HL-60/S4 treated with phorbol 12-myristate 13-acetate at 8.2 ng/mL for 4 days and 3 days (cell line): Measurements from ENCODE around the gene ELOVL6.
"Not testable (repeated sequence)": the region's sequence is repeated elsewhere in the genome, so short reads cannot be mapped to it uniquely, and the experiment has no call there.

Source experiments
- in situ Hi-C: fragments of 300-500 bp; cut with MboI; formaldehyde crosslinking; loops from 2 replicates; pipeline ENCODE4 v1.15.0; 2022; ENCODE audit warnings: low sequenced_read_pairs

Gene ELOVL6

DNA sequence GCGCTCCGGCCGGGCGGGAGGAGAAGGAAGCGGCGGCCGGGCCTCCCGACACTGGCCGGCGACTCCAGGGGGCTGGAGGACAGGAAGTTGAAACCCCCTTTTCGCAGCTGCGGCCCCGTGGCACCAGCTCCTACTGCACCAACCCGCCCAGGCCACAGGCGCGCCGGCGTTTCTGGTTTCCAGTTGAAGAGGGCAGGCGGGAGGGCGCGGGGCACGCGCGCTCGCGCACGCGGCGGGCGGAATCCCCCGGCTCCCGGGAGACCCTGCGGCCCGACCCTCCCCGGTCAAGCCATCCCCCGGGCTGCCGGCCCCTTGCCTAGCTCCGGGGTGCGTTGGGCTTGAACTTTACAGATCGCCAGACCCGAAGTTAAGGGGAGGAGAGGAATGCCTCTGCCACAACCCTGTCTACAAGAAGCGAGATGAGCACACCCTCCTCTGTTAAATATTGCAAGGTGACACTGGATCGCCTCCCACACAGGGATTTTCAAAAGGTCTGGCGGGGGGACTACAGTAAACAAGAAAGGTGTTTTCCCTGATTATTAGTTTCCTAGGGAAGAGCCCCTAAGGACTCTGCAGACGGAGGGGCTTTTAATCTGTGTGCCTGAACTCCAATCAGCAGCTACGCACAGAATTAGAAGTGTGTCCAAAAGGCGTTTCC is 1.4 kb downstream of the ELOVL6 start:
- in situ Hi-C loops = no loop called here

DNA sequence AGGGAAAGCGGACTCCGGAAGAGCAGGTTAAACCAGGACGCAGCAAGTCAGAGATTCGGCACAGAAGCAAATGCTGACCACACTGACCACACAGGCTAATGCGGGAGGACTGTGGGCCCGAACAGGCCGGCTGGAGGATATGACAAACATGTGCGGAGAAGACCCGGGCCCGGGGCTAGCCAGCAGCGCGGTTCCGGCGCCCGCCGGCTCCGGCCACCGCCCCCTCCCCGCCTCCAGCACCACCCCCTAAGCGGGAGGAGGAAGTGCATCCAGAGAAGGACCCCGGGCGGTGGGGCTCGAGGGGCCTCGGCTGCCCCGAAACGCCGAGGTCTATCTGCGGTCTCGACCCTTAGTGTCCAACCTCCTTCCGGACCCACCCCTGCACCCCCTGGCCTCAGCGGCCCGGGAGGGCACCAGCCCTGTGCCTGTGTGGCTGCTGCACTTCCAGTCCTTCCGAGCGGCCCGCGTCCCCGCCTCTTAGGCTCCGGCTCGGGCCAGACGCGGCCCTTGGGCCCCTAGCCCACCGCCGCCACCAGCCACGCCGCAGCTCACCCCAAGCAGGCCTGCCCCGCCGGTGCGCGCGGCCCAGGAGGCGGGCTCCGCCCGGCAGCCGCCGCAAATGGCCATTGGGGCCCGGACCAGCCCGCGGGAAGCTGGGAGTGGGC is 2.1 kb downstream of the ELOVL6 start:
- in situ Hi-C loops = no loop called here

DNA sequence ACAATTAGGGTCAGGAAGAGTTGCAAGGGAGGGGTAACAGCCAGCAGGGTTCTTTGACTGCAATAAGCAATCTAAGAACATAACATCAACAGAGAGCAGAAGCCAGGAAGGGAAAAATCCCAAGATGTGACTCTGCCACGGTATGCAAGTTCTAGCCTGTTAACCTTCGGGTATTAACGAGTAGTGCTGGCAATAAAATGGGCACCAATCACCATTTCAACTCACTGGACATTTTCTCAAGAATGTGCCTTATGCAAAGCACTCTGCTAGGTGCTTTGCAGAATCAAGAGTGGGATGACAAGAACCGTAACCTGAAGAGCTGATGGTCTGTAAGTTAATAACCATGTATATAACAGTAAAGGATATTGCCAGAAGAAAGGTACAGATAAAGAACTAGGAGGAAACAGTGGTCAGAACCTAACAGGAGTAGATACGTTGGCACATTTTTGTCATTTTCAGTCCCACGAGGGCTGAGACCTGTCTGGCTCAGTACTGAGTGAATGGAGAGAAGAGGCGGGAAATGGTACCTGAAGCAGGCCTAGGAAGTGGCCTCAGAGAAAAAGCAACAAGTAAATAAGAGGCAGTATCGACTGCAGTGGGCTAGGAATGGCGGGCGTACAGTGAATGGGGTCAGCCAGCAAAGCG is 2.7 kb downstream of the ELOVL6 start:
- in situ Hi-C loops = no loop called here

DNA sequence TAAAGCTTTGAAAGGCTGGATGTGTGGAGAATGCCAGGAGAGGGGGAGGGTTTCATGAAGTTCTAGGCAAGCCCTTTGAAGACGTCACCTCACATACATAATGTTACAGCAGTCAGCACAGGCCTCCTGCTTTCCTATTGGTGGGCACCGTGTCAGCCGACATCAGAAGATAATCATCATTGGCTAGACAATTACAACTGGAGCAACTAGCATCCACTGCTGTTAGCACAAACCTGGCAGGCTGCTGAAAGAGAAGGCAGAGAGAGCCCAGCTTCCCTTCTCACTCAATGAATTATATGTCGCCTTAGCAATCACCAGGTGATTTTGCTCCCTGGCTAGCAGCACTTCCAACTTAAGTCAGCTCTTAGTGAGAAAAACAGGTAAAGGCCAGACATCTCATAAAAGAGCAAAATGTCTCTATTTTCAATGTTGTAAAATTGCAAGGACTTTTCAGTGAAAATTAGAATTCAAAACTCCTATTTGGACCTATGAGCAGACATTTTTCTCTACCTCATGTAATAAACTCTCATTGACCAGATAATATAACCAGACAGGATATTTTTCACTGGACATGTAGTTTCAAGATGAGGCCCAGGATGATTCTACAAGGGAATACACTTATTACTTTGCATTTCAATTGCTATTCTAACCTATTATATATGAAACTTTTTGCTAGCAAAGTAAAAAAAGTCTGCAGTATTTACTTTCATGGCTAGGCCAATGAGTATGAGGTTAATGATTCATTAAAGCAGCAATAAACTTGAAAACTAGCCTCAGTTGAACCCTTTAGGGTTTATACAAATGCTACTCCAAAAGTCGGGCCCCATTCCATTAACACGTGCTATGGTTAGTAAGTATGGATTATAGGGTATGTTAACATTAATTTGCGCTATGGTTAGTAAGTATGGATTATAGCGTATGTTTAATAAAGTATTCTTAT is 4.3 kb downstream of the ELOVL6 start:
- in situ Hi-C loops = no loop called here

DNA sequence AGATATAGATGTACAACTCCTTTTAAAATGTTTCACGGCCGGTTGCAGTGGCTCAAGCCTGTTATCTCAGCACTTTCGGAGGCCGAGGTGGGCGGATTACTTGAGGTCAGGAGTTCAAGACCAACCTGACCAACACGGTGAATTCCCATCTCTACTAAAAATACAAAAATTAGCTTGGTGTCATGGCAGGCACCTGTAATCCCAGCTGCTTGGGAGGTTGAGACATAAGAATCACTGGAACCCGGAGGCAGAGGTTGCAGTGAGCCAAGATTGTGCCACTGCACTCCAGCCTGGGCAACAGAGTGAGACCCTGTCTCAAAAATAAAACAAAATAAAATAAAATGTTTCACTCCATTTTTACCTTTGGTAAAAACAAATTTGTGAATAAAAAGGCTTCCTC is 5.1 kb downstream of the ELOVL6 start:
- in situ Hi-C loops = not testable (repeated sequence)

DNA sequence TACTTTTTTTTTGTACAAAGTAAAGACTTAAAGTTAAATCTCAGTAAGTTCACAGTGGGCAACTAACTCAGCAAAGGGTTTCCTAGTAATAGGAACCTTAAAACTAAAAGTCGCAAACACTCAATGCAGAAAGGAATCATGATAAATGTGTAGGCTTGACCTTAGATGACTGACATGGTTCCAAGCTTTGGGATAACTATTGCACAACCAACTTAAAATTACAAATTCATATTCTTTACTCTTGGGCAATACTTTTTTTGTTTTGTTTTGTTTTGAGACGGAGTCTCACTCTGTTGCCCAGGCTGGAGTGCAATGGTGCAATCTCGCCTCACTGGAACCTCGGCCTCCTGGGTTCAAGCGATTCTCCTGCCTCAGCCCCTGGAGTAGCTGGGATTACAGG is 8.2 kb downstream of the ELOVL6 start:
- in situ Hi-C loops = no loop called here

DNA sequence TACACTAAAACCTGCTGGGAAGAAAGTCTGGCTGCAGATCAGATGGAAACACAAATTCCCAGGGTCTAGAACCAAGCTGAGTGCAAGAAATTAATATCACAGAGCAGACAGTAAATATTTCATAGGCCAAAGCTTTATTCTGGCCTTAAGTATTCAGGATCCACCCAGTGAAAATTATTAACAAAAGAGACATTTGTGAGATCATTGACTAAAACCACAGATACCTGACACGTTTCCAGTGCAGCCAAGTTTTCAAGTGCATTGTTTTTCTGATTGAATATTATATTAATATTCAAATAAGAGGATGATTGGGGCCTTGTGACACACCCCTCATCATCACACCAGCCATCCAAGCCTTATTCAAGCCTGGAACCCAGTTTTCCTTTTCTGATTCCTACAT is 10.3 kb downstream of the ELOVL6 start:
- in situ Hi-C loops = no loop called here

DNA sequence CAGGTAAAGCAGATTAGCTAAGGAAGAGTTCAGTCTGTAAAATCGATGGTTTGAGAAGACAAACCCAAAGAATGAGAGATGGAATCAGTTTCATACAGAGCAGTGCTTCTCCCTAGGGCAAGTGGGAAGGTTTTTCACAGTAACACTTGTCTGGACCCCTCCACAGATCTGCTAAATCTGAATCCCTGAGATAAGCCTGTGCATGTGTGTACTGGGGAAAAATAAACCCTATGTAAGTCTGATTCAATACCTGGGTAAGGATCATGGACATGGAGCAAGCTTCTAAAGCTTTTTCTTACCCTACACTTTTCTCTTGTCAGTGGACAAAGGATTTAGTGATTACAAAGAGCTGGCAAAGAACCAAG is 13.6 kb downstream of the ELOVL6 start:
- in situ Hi-C loops = no loop called here

DNA sequence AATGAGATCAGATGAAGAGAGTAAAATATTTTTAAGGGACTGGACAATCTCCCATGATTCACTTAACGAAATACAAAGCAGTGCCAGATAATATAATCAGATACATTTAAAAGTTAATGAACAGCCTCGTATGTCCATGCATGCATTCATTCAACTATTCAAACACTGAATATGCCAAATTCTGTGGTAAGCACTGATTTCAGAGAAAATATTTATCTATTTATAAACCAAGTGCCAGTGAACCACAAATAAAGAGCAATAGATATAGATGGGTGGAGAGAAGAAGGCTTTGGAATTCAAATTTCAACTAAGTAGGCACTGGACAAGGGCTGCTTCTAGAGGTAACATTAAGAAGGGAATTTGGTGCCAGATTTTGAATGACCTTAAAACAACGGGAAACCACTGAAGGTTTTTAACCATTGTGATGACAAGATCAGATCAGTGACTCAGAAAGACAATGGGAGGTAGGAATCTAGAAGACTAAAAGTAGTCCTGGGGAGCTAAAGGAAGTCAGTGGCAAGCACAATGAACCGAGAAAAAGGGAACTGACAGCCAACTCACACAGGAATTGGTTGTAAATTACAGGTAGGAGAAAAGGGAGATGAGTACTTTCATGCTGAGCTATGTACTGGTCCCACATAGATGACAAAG is 14.2 kb downstream of the ELOVL6 start:
- in situ Hi-C loops = no loop called here

DNA sequence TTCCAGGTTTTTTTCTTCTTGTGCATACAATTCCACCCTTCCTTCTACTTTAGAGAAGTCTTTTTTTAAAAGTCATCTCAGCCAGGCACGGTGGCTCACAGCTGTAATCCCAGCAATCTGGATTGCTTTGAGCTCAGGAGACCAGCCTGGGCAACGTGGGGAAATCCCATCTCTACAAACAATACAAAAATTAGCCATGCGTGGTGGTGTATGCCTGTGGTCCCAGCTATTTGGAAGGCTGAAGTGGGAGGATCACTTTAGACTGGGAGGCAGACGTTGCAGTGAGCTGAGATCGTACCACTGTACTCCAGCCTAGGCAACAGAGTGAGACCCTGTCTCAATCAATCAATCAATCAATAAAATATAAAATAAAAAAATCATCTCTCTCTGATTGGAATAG is 14.8 kb downstream of the ELOVL6 start:
- in situ Hi-C loops = no loop called here

DNA sequence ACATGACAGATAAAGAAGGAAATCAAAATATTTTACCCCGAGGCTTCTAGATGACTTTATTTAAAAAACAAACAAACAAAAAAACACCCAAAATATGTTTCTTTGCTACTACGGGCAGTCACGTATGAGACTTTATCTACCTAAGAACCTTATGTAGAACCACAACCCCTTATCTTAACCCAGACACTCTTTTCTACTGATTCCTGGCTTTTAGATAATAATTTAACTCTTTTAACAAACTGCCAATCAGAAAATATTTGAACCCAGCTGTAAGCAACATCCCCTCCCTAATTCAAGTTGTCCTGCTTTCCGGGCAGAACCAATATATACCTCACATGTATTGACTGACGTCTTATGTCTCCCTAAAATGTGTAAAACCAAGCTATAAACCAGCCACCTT is 15.4 kb downstream of the ELOVL6 start:
- in situ Hi-C loops = no loop called here

DNA sequence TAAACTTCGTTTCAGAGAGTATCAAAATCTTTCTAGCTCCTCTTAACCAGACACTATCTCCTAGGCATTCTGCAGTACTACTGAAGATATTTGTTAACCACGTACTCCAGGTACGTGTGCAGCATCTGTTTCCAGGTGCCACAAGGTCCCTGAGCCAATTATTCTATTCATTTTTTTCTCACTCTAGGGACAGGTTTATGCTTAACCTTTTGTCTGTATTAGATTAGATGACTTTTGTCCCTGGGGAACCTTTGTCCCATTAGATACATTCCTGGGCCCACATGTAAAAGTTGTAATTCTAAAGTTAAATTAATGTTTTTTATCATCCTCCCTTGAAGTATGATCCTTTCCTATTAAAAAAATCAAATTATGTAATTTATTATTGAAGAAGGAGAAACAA is 16.5 kb downstream of the ELOVL6 start:
- in situ Hi-C loops = no loop called here

DNA sequence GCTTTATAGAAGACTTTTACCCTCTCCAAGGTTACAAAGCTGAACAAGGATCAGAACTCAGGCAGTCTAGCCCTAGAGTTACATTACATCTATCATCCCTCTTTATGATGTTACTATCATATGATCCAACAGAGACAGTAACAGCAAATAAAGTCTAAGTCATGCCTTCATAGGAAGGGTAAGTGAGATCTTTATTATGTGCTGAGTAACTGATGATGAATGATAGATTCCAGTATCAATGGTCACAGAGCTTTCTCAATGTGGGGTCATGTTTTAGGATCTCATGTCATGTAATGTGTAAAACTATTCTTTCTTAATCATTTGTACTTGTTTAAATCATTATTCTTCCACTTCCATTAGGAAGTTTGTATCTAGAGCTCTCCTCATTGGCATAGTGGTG is 22.8 kb downstream of the ELOVL6 start:
- in situ Hi-C loops = no loop called here

DNA sequence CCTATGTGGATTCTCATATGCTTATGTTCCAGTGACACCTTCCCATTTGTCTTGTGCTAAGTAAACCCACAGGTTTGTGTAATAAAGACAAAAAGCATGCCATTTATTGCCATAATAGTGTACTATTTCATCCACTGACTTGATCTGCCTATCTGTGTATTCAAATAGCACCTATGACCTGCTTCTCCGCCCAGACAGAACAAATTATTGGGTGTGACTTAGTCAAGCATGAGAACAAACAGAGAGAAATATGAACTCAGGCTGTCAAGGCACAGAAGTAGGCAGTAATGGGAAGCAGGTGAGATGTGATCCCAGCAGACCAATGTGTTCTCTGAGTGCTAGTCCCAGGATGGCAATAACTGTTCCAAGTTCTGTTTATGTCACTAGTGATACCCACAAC is 25.4 kb downstream of the ELOVL6 start:
- in situ Hi-C loops = no loop called here

DNA sequence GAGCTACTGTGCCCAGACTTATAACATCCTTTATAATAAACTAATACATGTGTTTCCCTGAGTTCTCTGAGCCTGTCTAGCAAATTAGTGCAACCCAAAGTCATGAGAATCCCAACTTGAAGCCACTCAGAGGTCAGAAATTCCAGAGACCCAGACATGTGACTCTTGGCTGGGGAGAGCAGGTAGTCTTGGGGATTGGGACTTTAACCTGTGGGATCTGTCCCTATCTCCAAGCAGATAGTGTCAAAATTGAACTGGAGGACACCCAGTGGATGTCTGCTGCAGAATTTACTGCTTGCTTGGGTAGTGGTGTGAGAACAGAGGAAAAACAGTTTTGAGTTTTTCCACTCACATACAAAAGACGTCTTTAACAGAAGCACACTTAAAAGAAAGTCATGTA is 26.4 kb downstream of the ELOVL6 start:
- in situ Hi-C loops = no loop called here

DNA sequence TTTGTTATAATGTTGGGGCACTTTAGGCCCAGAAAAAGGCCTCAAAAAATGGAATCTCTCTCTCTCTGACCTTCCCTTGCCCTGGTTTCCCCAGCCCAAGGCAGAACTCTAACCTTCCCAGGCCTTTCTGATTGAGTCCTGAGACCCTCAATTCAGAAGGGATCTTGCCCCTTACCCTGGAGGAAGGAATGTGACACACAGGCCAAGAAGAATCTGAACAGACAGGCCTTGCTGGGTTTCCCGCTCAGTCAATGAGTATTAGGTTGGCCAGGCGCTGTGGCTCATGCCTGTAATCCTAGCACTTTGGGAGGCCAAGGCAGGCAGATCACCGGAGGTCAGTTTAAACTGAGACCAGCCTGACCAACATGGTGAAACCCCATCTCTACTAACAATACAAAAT is 27.6 kb downstream of the ELOVL6 start:
- in situ Hi-C loops = no loop called here

DNA sequence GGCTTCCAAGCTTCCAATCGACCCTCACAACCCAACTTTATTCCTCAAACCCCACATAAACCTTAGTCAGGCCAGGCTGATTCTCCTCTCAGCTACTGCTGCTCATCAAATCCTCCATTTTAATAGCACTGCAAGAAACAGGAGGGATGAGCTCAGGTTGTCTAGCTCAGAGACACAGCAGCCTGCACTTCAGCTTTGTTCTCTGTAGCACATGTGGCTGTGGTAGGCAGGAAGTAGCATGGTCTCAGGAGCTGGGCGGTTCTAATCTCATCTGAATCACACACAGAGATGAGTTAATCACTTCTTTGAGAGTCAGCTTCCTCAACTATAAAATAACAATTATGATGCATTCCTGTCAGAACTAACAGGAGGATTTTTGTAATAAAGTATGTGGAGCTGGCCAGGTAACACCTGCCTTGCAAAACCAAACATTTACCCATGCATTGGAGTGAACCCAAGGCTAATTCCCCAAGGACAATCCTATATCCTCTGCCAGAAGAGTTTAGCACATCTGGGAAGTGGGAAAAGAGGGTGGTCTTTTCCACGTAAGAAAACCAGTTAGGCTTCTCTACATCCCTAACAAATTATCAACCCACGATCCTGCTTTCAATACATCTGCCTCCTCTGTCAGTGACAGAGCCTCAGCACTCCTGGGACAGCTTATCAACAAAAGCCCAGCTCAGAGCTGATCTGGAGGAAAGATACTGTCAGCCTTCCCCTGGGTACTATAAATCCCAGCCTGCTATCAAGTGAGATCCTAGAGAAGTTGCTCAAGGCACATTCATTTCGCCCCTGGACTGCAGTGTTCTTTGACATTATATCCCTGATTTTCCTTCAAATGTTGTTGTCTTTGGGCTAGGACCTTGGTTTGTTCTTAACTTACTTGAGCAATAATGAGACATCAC is 32.8 kb downstream of the ELOVL6 start:
- in situ Hi-C loops = no loop called here

DNA sequence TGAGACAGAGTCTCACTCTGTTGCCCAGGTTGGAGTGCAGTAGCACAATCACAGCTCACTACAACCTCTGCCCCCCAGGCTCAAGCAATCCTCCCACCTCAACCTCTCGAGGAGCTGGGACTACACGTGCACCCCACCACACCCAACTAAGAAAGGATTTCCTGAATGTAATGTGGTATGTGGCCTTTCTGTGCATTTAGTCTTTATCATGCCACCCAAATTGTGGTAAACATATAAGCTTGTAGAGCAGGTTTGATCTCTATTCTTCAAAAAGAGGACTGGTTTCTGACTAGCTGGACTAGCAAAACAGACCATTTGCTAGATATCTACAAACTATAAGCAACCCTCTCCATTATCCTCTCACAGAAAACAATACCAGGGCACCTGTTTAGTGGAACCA is 33.6 kb downstream of the ELOVL6 start:
- in situ Hi-C loops = no loop called here

DNA sequence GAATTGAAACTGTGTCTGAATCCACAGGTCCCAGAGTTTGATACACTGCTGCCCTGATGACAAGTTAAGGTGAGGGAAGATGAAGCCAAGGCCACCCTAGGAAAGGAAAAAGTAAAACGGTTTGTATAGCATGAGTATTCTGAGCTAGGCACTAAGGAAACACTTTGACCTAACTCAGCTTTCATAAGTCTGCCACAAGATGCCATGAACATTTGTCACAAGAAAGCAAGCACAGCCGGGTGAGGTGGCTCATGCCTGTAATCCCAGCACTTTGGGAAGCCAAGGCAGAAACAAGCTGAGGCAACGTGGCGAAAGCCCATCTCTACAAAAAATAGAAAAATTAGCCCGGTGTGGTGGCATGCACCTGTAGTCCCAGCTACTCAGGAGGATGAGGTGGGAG is 34.2 kb downstream of the ELOVL6 start:
- in situ Hi-C loops = no loop called here
